NCI-H2227 (cell line): ENCODE data around the gene PCDHGA4.
A peak's percentile ranks its signal among the peaks of the same experiment; 100 is the strongest.
"Not testable (repeated sequence)": the region's sequence is repeated elsewhere in the genome, so short reads cannot be mapped to it uniquely, and the experiment has no call there.

Source experiments
- DNase-seq: peaks from one replicate; lab custom pipeline; 2025; ENCODE audit not compliant: unreplicated experiment; lab: John Stamatoyannopoulos, UW

PCDHGA4 gene

GRCh38 chr5:141346017-141346416, 8.8 kb upstream of the PCDHGA4 start:
- DNase-seq, result not testable (repeated sequence)

DNA sequence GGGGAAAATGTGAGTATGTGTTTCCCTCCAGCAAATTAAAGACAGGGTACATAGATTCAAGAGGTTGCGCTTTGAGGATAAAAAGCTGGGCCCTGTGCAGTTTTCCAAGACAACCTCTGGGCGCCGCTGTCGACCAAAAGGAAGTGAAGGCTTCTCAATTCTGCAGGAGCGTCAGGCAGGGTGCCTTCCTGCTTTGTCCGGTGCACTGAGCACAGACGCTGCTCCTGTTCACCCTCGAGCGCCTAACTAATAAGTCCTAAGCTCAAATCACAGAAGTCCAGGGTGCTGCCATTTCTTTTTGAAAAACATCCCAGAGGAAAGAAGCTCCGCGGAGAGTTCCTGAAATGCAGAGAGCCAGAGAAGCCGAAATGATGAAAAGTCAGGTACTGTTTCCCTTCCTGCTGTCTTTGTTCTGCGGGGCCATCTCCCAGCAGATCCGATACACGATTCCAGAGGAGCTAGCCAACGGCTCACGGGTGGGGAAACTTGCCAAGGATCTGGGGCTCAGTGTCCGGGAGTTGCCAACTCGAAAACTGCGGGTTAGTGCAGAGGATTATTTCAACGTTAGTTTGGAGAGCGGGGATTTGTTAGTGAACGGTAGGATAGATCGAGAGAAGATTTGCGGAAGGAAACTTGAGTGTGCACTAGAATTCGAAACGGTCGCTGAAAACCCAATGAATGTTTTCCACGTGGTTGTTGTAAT, 4.8 kb upstream of the PCDHGA4 start, which contains the start of gene PCDHGB1:
PCDHGB1 (plus strand) TSS at position 183 of the 703 bp plus-strand sequence; CDS start at position 345, 162 bp downstream.
- DNase-seq, result peak; percentile 71

- DNase-seq, result no peak
Observed at GRCh38 chr5:141351591-141351990, 3.2 kb upstream of the PCDHGA4 start.

DNA sequence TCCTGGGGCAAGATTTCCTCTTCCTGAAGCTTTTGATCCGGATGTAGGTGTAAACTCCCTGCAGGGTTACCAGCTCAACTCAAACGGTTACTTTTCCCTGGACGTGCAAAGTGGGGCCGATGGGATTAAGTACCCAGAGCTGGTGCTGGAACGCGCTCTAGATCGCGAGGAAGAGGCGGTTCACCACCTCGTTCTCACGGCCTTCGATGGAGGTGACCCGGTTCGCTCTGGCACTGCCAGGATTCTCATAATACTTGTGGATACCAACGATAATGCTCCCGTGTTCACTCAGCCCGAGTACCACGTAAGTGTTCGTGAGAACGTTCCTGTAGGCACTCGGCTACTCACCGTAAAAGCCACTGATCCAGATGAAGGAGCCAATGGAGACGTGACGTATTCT, 820 bp downstream of the PCDHGA4 start:
- DNase-seq, result no peak

- DNase-seq, result no peak
Observed at GRCh38 chr5:141356133-141356532, 1.3 kb downstream of the PCDHGA4 start.

GRCh38 chr5:141356950-141357349, 2.1 kb downstream of the PCDHGA4 start:
- no peak for DNase-seq

DNA sequence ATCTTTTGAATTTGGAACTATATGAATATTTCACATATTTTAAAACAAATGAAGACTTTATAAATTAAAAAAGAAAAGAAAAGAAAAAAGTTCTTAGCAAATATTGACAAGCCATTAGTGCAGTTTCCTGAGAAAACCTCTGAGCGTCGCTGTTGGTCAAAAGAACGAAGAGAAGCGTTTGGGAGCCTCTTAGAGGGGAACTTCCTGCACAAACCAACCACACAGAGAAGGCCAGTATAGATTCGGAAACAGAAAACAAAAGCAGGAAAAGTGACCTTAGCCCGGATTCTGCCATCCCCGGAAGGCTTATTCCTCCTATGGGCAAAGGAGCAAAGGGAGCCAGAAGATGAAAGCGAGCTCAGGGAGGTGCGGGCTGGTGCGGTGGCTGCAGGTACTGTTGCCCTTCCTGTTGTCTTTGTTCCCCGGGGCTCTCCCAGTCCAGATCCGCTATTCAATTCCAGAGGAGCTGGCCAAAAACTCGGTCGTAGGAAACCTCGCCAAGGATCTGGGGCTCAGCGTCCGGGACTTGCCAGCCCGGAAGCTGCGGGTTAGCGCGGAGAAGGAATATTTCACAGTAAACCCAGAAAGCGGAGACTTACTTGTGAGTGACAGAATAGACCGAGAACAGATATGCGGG, 5.1 kb downstream of the PCDHGA4 start, which contains the start of gene PCDHGB2:
PCDHGB2 (plus strand) TSS at position 205 of the 637 bp plus-strand sequence; CDS start at position 347, 142 bp downstream.
- peak; percentile 25 for DNase-seq

DNA sequence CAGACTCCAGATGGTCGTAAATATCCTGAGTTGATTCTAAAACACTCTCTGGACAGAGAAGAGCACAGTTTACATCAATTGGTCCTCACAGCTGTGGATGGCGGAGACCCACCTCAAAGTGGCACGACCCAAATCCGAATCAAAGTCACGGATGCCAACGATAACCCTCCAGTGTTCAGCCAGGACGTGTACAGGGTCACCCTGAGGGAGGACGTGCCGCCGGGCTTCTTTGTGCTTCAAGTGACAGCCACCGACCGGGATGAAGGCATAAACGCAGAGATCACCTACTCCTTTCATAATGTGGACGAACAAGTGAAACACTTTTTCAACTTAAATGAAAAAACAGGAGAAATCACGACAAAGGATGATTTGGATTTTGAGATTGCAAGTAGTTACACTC, 5.9 kb downstream of the PCDHGA4 start:
- DNase-seq, result no peak

GRCh38 chr5:141362719-141363118, 7.9 kb downstream of the PCDHGA4 start:
- DNase-seq, result no peak

DNA sequence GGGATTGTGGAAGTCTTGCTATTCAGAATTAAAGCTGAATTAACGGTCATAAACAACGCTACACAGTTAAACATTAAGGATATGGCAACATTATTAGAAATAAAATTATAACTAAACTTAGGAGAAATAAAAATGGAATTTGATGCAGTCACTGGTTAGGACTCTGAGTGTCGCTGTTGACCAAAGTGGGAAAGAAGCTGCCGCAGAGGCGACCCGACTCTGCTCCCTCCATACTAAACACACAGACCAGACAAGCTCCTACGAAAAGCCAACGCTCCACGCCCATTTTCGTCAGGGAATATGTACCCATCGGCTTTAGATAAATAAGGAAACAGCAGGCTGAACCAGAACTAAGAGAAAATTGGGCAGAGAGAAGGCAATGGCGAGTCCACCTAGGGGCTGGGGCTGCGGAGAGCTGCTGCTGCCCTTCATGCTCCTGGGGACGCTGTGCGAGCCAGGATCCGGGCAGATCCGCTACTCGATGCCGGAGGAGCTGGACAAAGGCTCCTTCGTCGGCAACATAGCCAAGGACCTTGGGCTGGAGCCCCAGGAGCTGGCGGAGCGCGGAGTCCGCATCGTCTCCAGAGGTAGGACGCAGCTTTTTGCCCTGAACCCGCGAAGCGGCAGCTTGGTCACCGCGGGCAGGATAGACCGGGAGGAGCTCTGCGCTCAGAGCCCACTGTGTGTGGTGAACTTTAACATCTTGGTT, 9.3 kb downstream of the PCDHGA4 start, which contains the start of gene PCDHGA5:
PCDHGA5 (plus strand) TSS at position 211 of the 709 bp plus-strand sequence; CDS start at position 380, 169 bp downstream.
- DNase-seq, result no peak

DNA sequence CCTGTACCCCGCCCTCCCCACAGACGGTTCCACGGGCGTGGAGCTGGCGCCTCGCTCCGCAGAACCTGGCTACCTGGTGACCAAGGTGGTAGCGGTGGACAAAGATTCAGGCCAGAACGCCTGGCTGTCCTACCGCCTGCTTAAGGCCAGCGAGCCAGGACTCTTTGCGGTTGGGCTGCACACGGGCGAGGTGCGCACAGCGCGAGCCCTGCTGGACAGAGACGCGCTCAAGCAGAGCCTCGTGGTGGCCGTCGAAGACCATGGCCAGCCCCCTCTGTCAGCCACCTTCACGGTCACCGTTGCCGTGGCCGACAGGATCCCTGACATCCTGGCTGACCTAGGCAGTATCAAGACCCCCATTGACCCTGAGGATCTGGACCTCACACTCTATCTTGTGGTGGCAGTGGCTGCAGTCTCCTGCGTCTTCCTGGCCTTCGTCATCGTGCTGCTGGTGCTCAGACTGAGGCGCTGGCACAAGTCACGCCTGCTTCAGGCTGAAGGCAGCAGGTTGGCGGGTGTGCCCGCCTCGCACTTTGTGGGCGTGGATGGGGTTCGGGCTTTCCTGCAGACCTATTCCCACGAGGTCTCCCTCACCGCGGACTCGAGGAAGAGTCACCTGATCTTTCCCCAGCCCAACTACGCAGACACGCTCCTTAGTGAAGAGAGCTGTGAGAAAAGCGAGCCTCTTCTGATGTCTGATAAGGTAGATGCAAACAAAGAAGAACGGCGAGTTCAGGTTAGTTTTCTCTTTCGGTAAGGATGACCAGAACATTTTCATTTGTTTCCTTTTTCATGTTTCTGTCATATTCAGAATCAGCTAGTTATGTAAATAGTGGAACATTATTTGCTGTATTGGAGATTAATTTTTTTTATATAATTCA, 11.4 kb downstream of the PCDHGA4 start:
- no peak for DNase-seq

GRCh38 chr5:141369994-141370848, 15.4 kb downstream of the PCDHGA4 start, which contains the start of gene PCDHGB3:
TSS of gene PCDHGB3 (plus strand) at chr5:141370242. CDS start at chr5:141370395, 153 bp downstream.
- DNase-seq, result no peak

DNA sequence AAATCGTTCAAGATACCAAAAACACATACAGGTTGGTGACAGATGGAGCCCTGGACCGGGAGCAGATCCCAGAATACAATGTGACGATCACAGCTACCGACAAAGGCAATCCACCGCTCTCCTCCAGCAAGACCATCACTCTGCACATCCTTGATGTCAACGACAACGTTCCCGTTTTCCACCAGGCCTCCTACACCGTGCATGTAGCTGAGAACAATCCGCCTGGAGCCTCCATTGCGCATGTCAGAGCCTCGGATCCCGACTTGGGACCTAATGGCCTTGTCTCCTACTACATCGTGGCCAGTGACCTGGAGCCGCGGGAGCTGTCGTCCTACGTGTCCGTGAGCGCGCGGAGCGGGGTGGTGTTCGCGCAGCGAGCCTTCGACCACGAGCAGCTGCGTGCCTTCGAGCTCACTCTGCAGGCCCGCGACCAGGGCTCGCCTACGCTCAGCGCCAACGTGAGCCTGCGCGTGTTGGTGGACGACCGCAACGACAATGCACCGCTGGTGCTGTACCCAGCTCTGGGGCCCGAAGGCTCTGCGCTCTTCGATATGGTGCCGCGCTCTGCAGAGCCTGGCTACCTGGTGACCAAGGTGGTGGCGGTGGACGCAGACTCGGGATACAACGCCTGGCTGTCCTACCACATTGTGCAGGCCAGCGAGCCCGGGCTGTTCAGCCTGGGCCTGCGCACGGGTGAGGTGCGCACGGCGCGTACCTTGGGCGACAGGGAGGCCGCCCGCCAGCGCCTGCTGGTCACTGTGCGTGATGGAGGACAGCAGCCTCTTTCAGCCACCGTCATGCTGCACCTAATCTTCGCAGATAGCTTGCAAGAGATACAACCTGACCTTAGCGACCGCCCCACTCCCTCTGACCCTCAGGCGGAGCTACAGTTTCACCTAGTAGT, 17.0 kb downstream of the PCDHGA4 start:
- no peak for DNase-seq

DNA sequence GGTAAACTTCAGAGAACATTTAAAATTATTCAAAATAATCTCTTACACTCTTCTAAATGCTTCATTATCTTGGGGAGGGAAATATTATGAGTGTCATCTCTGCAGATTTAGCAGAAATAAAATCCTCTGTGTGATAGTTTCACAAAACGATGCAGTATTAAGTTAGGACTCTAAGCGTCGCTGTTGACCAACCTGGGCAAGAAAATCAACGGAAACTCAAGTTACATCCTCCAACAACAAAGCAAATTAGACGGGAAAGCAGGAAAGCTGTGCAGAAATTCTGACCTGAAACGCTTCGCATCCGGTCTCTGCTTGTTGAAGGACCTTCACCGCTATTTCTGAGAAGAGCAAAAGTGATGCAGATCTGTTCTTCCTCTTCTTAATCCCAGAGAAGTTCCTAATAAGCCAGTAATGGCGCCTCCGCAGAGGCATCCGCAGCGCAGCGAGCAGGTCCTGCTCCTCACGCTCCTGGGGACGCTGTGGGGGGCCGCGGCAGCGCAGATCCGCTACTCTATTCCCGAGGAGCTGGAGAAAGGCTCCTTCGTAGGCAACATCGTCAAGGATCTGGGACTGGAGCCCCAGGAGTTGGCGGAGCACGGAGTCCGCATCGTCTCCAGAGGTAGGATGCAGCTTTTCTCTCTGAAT, 19.0 kb downstream of the PCDHGA4 start, which contains the start of gene PCDHGA6:
PCDHGA6 (plus strand) TSS at position 219 of the 645 bp plus-strand sequence; CDS start at position 412, 193 bp downstream.
- no peak for DNase-seq

DNA sequence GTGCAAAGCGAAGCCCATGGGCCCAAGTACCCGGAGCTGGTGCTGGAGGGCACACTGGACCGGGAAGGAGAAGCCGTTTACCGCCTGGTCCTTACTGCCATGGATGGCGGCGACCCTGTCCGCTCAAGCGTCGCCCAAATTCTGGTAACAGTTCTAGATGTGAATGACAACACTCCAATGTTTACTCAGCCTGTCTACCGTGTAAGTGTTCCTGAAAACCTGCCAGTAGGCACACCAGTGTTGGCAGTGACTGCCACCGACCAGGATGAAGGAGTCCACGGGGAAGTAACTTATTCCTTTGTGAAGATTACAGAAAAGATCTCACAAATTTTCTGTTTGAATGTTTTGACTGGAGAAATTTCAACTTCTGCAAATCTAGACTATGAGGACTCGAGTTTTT, 19.8 kb downstream of the PCDHGA4 start:
- DNase-seq, result no peak

DNA sequence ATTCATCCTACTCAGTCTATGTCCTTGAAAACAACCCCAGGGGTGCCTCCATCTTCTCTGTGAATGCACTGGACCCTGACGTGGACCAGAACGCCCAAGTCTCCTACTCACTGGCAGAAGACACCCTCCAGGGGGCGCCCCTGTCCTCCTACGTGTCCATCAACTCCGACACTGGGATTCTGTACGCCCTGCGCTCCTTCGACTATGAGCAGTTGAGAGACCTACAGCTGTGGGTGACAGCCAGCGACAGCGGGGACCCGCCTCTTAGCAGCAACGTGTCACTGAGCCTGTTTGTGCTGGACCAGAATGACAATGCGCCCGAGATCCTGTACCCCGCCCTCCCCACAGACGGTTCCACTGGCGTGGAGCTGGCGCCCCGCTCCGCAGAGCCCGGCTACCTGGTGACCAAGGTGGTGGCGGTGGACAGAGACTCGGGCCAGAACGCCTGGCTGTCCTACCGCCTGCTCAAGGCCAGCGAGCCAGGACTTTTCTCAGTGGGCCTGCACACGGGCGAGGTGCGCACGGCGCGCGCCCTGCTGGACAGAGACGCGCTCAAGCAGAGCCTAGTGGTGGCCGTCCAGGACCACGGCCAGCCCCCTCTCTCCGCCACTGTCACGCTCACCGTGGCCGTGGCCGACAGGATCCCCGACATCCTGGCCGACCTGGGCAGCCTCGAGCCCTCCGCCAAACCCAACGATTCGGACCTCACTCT, 20.8 kb downstream of the PCDHGA4 start:
- not testable (repeated sequence) for DNase-seq
